Vagina (tissue), 2 donors: Measurements from ENCODE around the gene TM7SF3.
"Not testable (repeated sequence)": the region's sequence is repeated elsewhere in the genome, so short reads cannot be mapped to it uniquely, and the experiment has no call there.

Source experiments
- POLR2AphosphoS5 ChIP-seq, 2 donors: sonication (generic); formaldehyde crosslinking; IDR thresholded peaks; one replicate each; pipeline ENCODE4 v1.9.0; 2017; ENCODE audit warnings: antibody characterized with exemption in 2 of 2, mild to moderate bottlenecking in 2 of 2, low read depth in 1 of 2; ENCODE audit not compliant: insufficient read depth in 1 of 2
- TF ChIP-seq, protein P1 (sequence below), 3 experiments: fragments of 450-650 bp in 2 of 3; fragments of 200-600 bp in 1 of 3; sonication (generic) in 1 of 3; IDR thresholded peaks; one replicate each; pipeline ENCODE4 v1.5.1; 2017 to 2019; ENCODE audit warnings: antibody characterized with exemption in 3 of 3, mild to moderate bottlenecking in 2 of 3, moderate library complexity in 2 of 3

- TF ChIP-seq, protein P1, sequence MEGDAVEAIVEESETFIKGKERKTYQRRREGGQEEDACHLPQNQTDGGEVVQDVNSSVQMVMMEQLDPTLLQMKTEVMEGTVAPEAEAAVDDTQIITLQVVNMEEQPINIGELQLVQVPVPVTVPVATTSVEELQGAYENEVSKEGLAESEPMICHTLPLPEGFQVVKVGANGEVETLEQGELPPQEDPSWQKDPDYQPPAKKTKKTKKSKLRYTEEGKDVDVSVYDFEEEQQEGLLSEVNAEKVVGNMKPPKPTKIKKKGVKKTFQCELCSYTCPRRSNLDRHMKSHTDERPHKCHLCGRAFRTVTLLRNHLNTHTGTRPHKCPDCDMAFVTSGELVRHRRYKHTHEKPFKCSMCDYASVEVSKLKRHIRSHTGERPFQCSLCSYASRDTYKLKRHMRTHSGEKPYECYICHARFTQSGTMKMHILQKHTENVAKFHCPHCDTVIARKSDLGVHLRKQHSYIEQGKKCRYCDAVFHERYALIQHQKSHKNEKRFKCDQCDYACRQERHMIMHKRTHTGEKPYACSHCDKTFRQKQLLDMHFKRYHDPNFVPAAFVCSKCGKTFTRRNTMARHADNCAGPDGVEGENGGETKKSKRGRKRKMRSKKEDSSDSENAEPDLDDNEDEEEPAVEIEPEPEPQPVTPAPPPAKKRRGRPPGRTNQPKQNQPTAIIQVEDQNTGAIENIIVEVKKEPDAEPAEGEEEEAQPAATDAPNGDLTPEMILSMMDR (IDR thresholded peaks at IDR 0.05), result not testable (repeated sequence)
- not testable (repeated sequence) for TF ChIP-seq POLR2AphosphoS5 (IDR thresholded peaks at IDR 0.05; ENCODE audit: insufficient read depth in 1 of 2, low read depth in 1 of 2)
Observed at GRCh38 chr12:26961391-26961790, 52.8 kb downstream of the TM7SF3 start.
